ENCODE results near the gene AP3D1. TPM values are rescaled to one million over a fixed set of nuclear protein-coding genes. Genes with fewer than 3 reads are reported as not detected.

The AP3D1 gene
- total and polyA plus RNA-seq, 3 donors from 2014 or later = 134 to 204 (median 201) TPM

- no peak for DNase-seq
- H3K9me3 ChIP-seq = no peaks in the 10 kb centered on the region
- H3K4me1 ChIP-seq = no peaks in the 10 kb centered on the region
- no peaks in the 10 kb centered on the region for H3K36me3 ChIP-seq (ENCODE audit: low read depth, missing control alignments)
- intact Hi-C loops (cut with DNase I; ENCODE audit: low total_unique reads) = no loop called here
- no peaks in the 10 kb centered on the region for H3K27me3 ChIP-seq
- WGBS, 2 donors = 90 to 92% methylated on average over 13 to 27 of the region's 27 CpGs
- H3K4me3 ChIP-seq = no peak overlapping the region
- H3K27ac ChIP-seq = no peak overlapping the region
- TF ChIP-seq POLR2A (IDR thresholded peaks at IDR 0.05) = no peak
- no peak for TF ChIP-seq CTCF (IDR thresholded peaks at IDR 0.05)
These were observed 34.0 kb downstream of the AP3D1 start for GRCh38 chr19:2117215-2117960.

- intact Hi-C loops (cut with DNase I; ENCODE audit: low total_unique reads) = no loop called here
- H3K9me3 ChIP-seq = no peaks in the 10 kb centered on the region
- TF ChIP-seq POLR2A (IDR thresholded peaks at IDR 0.05) = no peak
- no peak for TF ChIP-seq CTCF (IDR thresholded peaks at IDR 0.05)
These were observed 34.9 kb downstream of the AP3D1 start for GRCh38 chr19:2116507-2116906.

GRCh38 chr19:2115911-2116426, 35.4 kb downstream of the AP3D1 start:
- TF ChIP-seq POLR2A (IDR thresholded peaks at IDR 0.05) (no peak), CTCF (IDR thresholded peaks at IDR 0.05) (no peak)
- no peak overlapping the region for H3K27ac ChIP-seq
- 90 to 98% methylated on average over 20 to 24 of the region's 24 CpGs for WGBS, 2 donors
- H3K9me3 ChIP-seq = no peaks in the 10 kb centered on the region
- no peaks in the 10 kb centered on the region for H3K27me3 ChIP-seq
- no peak for DNase-seq
- H3K4me3 ChIP-seq = no peak overlapping the region
- intact Hi-C loops (cut with DNase I; ENCODE audit: low total_unique reads) = no loop called here
- H3K4me1 ChIP-seq = no peaks in the 10 kb centered on the region
- no peaks in the 10 kb centered on the region for H3K36me3 ChIP-seq (ENCODE audit: low read depth, missing control alignments)

More at GRCh38 chr19:2116507-2116906, 34.9 kb downstream of the AP3D1 start:
- Histone ChIP-seq H3K27me3 (no peaks in the 10 kb centered on the region), H3K27ac (no peak overlapping the region), H3K36me3 (ENCODE audit: low read depth, missing control alignments) (no peaks in the 10 kb centered on the region), H3K4me1 (no peaks in the 10 kb centered on the region), H3K4me3 (no peak overlapping the region)
- 95% methylated on average over 24 to 25 of the region's 25 CpGs for WGBS, 2 donors
- no peak for DNase-seq

- Histone ChIP-seq H3K36me3 (ENCODE audit: low read depth, missing control alignments) (no peaks in the 10 kb centered on the region), H3K27me3 (no peaks in the 10 kb centered on the region), H3K4me3 (no peak overlapping the region), H3K27ac (no peak overlapping the region), H3K9me3 (no peaks in the 10 kb centered on the region), H3K4me1 (no peaks in the 10 kb centered on the region)
- intact Hi-C loops (cut with DNase I; ENCODE audit: low total_unique reads) = no loop called here
- WGBS, 2 donors = 91 to 97% methylated on average over 18 to 25 of the region's 25 CpGs
- no peak for DNase-seq
- TF ChIP-seq CTCF (IDR thresholded peaks at IDR 0.05) (no peak), POLR2A (IDR thresholded peaks at IDR 0.05) (no peak)
These were observed 36.0 kb downstream of the AP3D1 start for GRCh38 chr19:2115324-2115723.

- WGBS, 2 donors = 87 to 92% methylated on average over 3 to 21 of the region's 21 CpGs
- intact Hi-C loops (cut with DNase I; ENCODE audit: low total_unique reads) = no loop called here
These were observed 36.5 kb downstream of the AP3D1 start for GRCh38 chr19:2114821-2115220.

More at GRCh38 chr19:2114821-2115220, 36.5 kb downstream of the AP3D1 start:
- no peak for DNase-seq
- Histone ChIP-seq H3K27ac (no peak overlapping the region), H3K36me3 (ENCODE audit: low read depth, missing control alignments) (no peaks in the 10 kb centered on the region), H3K4me1 (no peaks in the 10 kb centered on the region), H3K4me3 (no peak overlapping the region), H3K27me3 (no peaks in the 10 kb centered on the region), H3K9me3 (no peaks in the 10 kb centered on the region)
- TF ChIP-seq POLR2A (IDR thresholded peaks at IDR 0.05) = no peak
- no peak for TF ChIP-seq CTCF (IDR thresholded peaks at IDR 0.05)
